Left forelimb (tissue), 1 donor: ENCODE results near the gene MLLT6.

ENCODE experiments used
- DNase-seq: peaks from one replicate; pipeline ENCODE4 v3.0.0-alpha.2; 2018; ENCODE audit warnings: low spot score

The MLLT6 gene

DNA sequence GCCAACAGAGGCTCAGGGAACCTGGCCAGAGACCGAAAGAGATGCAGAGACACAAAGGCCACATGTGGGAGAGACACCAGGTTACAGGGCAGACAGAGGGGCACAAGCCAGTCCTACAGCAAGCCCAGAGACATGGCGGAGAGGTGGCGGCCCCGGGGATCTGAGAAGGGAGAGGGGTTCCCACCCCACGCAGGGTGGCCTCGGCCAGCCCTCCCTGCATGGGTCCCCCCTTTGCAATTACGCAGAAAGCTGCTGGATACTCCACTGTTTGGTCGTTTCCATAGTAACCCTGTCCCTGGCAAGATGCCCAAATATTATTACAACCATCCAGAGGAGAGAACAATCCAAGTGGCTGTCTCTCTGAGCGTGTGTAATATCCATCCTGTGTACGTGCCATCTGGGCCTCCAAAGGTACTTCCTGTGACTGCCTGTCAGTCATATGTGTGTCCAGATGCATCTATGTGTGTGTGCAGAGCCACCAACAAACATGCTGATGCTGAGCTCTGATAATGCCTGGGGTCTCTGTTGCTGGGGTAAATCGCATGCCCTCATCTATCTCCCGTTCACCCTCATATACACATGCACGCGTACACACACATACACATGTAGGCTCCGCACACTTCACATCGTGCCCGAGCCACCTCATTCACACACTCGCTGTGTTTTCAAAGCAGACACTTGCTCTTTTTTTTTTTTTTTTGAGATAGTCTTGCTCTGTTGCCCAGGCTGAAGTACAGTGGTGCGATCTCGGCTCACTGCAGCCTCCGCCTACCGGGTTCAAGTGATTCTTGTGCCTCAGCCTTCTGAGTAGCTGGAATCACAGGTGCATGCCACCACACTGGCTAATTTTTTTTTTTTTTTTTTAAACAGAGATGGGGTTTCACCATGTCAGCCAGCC lies 37.6 kb downstream of the MLLT6 start:
- DNase-seq = peak; percentile 88

DNA sequence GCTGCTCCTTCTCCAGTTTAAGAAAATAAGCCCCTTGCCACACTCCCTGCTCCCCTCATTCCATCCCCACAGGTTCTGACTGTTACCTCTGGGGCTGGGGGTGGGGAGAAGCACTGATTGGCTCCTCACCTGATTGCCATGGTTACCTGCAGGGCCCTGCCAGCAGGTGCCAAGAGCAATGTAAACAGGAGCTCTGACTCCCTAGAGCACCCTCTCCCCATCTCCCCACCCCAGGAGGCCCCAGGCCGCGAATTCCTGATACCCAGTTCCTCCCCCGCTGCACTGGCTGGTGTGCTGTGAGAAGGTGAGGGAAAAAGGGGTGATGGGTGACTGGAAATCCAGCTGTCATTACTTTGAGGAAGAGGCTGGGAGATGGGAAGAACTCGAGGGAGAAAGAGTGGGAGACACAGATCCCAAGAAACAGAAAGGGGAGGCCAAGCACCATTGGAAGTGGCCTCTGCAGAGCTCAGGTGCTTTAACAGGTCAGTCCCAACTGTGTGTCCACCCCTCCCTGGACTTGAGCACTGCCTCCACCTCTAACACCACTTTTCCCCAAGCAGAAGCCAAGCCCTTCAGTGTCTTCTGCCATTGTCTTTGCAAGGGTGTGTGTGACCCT lies 38.6 kb downstream of the MLLT6 start:
- no peak for DNase-seq

DNA sequence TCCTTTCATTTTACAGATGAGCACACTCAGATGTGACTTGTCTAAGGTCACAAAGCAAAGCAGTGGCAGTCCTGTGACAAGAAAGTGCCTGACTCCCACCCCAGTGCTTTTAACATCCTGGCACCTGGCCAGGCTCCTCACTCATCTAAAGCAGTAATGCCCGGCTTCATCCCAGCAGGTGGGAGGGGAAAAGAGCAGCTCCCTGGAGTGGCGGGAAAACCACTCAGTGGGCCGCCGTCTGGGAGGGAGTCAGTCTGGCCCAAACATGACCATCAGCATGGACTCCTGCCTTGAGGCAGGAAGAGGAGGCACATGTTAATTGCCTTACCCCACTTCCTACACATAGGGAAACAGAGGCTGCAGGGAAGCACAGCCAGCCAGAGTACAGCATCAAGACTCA lies 40.5 kb downstream of the MLLT6 start:
- DNase-seq = no peak

DNA sequence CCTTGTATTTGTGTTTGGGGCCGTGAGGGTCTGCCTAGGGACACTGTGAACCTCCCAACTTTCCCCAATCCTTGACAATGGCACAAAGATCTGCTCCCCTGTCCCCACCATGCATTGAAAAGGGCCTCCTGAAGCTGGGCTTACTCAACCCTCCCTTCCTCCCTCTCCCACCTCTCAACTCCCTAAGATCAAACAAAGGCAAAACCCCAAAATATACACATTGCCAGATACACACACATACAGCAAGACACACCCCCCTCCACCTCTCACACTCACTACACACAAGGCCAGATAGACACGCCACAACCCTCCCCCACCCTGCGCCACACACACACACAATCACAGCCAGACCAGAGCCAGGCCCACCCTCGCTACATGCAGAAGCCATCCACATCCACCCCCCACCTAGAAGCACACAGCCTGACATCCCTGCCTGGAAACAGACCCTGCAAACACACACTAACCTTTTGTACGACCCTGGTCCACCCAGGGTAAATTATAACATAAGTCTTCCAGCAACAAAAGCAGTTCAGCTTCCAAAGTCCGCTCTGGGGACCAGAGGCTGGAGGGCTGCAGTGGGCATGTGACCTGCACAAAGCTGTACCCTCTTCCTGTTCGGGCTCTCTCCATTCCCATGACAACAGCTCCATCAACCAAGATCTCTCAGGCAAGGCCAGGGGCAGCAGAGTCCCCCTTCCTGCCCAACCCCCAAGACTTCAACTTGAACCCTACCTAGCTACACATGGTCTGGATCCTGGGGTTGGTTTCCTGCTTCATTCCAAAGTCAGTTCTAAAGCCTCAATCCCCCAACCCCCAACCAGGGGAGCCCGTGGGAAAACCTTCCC lies 41.2 kb downstream of the MLLT6 start:
- no peak for DNase-seq

DNA sequence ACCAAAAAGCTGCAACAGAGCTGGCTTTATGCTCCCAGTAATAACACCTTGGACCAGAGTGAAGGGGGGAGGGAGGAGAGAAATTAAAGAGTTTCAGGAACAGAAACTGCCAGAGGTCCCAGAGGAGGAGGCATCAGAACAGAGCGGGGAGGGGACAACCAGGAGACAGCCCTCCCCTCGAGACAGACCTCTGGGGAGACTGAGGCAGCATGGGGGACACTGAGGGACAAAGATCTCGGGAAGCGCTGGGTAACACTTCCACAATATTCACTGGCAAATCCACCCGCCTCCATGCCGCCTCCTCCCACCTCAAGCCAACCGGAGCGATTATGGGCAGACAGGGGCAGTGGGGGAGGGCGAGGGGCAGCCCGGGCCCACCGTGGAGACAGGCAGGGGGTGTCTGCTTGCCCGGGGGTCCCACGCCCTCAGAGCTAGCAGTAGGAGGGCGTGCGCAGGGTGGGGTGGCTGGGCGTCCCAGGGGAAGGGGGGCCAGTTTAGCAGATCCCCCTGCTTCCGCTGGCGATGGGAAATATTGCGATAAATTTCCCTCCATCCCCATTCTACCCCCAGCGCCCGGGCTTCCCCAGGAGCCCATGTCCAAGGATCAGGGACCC lies 41.9 kb downstream of the MLLT6 start:
- DNase-seq = no peak

DNA sequence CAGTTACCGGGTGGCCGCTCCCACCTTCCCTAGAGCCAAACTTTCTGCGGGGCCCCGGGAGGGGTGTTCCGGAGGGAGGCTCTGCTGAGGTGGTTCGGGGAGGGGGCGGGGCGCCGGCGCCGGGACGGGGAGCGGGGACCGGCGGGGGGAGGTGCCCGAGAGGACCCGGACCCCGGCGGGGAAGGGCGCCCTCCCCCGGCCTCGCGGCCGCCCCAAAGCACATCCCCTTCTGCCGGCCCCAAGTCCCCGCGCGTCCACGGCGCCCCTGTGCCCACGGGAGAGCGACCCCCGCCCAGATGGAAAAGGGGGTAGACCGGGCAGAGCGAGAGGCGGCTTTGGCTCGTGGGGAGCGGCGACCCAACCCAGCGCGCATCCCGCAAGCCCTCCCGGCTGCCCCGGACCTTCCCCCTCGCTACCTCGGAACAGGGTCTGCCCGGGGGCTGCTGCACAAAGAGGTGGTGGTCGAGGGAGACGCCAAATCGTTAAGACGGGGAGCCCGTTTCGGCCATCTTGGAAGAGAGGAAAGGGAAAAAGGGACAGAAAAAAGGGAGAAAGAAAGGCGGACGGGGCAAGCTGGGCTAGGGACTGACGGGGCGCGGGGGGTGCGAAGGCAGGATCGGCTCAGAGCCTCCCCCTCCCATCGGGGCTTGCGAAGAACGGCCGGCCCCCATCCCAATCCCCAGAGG lies 42.5 kb downstream of the MLLT6 start:
- DNase-seq = no peak

DNA sequence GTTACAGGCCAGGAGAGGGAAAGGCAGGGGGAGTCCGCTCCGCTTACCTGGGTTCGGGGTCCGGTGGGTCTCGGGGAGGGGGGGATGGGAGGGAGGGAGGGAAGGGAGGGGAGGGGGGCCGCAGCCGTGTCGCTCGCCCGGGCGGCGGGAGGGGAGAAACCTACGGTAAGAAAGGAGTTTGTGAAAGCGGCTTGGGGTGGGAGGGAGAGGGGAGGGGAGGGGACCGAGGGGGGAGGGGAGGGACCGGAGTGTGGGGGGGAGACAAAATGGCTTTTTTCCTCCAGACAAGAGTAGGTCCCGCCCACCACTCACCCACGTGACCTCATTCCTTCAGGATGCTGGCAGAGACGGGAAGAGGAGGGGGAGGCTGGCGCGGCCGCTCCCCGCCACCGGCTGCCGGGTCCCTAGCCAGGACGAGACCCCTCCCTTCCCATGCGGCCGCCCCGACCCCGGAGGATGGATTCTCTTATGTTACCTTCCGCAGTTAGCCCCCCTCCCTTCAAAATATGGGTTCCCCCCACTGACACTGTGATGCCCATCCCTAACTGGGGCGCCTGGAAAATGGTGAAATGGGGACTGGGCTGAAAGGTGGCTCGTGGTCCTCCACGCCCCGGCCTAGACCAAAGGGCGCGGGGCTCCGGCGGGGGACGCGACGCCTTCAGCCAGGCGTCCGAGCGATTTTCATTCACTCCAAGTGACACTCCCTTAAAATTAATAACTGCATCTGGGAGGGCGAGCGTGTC lies 43.2 kb downstream of the MLLT6 start, which contains the start of gene PCGF2:
PCGF2 (minus strand) TSS at position 188 of the 743 bp plus-strand sequence. CDS start 7,934 bp downstream, outside the sequence.
- peak; percentile 93 for DNase-seq

DNA sequence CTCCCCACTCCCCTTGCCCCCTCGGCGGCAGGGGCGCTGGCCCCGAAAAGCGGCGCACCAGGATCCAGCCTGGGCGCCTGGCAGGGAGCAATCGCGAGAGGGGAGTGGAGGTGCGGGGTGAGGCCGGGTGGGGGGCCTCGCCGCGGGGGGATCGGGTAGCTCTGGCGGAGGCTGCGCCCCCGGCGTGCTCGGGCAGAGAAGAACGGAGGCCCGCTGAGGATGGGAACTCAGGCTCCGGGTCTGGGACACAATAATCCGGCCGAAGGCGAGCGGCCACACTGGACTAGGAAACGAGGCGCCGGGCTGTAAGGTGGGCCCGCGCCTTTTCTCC lies 43.8 kb downstream of the MLLT6 start:
- no peak for DNase-seq

DNA sequence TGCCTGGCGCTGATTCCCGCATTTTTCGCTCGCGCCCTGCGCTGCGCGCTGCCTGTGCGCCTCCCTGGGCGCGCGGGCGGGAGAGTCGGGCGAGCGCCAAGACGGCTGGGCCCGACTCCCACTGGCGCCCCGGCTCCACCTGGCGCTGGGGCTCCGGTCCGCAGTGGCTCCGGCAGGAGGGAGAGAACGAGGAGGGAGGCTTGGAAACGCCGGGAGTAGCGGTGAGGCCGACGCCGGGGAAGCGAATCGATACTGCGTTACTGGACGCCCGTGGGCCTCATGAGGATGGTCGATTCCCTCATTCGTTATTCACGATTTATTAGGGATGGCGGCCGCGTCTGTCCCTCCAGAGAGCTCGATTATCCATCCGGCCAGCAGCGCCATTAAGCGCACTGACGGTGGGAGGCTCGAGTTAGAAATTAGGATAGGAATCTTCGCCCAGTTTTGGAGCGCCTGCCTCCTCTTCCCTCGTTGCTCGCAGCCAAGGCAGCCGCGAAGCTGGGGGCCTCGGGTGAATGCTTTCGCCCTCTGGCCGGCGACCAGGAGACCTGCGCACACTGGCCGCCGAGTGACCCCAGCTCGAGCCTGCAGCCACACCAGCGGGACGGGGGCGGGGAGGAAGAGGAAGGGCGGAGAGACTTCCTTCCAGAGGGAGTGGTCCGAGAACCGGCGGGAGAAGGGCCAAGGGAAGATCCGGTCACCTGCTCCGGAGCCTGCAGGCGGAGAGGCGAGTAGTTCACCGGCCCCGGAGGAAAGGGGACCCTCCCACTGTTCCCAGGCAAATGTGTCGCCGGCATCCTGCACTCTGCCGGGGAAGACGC lies 44.4 kb downstream of the MLLT6 start:
- peak; percentile 92 for DNase-seq

DNA sequence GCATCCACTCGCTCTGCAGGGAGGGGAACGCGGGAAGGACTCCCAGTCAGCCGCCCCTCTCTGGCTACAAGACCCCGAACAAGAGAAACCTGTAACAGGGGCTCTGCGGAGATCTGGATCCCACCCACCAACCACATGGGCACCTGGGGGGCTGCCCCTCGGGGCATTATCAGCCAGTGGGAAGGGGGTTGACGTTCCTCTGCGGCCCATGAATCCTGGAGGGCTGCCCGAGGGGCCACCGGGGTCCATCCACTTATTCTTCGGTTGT lies 44.9 kb downstream of the MLLT6 start:
- DNase-seq = no peak

DNA sequence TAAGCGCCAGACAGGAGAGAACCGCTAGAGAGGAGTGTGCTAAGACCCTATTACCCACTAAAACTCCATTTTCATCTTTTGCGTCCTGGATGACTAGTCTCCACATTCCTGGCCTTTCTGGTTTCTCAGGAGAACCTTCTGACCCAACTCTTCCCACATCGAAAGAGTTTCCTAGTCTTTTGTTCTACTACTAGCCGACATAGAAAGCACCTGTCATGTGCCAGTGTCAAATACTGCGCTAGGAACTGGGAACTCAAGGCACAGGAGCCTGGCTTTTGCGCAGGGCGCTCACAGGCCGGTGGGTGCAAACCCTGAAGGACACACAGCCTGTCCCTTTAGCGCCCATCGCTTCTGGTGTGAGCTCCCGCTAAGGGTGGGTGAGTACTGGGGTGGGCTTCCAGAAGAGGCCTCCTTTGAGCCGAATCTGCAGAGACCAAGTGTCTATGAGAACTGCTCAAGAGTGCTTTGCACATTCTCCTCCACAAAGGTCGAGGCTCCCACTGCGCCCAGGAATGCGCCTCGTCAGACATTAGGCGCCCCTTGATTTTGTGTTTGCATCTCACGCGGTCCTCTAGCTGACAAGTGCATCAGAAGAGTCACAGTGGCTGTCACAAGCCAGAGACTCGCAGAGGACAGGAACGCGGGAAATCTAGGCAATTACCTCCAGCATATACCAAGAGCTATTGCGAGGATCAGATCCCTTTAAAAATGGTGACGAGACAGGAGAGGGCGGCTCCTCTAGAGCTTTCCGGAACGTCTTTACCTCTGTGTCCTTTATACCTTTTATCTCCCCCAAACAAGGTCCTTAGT lies 45.4 kb downstream of the MLLT6 start:
- DNase-seq = no peak

DNA sequence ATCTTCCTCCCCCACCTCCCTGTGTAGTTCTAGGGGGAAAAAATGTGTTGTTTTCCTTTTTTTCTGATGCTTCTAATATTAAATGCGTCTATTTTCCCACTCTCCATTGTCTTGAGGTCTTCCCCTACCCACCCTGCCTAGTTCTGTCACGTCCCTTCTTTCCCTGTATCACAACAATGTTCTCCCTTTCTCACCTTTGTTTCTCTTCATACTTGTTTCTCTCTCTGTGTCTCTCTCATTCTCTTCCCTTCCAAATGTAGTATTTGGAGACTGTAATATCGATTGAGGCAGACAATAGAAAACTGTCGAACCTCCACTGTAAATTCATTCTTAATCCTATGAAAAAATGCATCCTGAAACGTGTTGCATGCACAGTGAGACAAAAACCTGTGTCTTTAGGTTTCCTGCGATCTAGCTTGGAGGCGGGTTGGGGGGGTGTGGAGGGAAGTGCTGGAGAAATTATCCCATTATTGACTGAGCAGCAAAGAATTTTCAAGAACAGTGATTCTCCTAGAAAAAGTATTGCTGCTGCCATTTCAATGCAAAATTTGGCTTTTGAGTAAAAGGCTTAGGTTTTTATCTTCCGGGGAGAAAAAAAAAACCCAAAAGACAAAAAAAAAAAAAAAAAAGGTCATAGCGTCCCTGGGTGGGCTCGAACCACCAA lies 46.2 kb downstream of the MLLT6 start:
- DNase-seq = no peak

DNA sequence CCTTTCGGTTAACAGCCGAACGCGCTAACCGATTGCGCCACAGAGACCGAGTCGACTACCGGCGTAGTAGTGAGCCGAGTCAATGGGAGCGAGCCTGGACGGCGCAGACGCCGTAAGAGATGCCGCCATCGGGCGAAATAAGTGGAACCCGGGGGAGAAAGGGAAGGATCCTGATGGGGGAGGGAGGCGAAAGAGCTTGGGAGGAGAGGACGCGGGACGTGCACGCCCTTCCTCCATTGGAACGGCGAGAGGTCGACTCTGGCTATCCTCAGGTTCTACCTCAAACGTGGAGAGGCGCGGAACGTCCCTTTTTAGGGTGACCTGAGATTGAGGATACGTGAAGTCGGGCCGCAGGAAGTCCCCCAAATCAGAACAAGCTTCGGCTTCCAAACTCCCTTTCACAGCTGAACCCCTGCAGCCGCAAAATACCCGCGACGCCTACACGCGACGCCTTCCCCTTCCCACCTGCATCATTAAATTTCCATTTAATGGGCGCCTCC lies 46.8 kb downstream of the MLLT6 start:
- DNase-seq = peak; percentile 91

DNA sequence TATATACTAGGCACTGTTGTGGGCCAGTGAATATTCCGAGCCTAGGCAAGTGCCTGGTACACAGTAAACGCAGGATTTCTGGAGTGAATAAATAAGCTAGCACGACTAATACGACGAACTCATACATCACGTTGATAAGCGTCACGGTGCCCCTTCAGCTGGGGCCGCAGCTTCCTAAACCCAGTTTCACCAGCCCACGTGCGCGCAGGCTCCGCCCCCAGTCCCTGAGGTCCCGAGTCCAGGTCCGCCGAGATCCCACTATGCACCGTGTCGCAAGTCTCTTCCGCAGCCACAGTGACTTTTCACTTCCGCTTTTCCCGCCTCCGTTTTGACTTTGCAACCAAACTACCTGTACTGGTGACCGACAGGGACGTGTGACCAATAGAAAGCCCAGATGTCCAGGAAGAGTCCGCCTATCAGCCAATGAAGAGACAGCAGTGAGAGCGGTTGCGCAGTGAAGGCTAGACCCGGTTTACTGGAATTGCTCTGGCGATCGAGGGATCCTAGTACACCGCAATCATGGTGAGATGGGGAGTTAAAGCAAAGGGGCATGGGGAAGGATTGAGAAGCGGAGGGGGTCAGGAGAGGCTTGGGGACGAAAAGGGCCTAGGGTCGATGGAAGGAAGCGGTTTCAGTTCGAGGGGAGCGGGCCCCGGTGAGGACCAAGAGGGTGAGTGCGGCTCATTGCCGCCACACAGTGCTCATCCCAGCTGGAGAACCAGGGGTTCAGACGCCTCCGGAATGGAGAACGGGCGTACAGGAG lies 47.4 kb downstream of the MLLT6 start, which contains the start of gene PSMB3:
PSMB3 (plus strand) TSS at position 434 of the 763 bp plus-strand sequence; CDS start at position 520, 86 bp downstream.
- peak; percentile 95 for DNase-seq

DNA sequence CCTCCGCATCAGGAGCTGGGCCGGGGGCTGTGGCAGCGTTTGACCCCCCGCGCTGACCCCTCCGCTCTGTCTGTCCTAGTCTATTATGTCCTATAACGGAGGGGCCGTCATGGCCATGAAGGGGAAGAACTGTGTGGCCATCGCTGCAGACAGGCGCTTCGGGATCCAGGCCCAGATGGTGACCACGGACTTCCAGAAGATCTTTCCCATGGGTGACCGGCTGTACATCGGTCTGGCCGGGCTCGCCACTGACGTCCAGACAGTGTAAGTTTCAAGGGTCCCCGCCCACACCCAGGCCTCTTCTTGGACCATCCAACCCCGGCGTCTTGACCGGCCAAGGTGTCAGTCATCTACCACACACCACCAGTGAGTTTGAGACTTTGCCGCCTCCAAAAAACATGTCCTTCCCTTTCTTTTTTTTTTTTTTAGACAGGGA lies 48.0 kb downstream of the MLLT6 start:
- no peak for DNase-seq

DNA sequence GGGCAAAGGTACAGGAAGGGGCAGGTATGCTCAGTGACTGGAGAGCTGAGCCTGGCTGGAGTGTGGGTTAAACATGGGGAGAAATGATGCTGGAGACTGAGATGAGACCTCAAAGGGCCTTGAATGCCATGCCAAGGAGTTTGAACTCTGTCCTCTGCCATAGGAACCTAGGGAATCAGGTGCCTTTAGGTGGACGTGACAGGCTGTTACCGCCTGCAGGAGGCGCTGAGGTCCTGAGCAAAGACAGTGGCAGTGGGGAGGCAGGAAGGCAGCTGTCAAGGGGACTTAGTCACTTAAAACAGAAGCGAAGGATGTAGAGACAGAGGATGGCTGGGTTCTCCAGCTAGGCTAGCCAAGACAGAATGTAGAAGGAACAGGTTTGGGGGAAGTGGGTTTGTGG lies 56.5 kb downstream of the MLLT6 start:
- no peak for DNase-seq

DNA sequence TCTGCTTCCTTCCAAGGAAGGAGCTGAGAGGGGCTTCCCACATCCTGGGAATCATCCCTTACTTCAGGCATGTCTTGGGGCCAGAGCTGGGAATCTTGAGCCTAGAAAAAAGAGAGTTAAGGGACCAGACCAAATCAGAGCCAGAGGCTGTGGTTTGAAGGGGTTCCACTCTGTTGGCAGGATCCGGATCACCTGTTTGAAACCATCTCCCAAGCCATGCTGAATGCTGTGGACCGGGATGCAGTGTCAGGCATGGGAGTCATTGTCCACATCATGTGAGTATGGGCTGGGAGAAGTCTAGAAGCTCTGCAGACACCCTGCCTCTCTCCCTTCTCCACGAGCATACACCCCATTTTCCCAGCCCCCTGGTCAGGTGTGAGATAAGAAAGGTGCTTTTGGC lies 57.2 kb downstream of the MLLT6 start:
- DNase-seq = no peak

DNA sequence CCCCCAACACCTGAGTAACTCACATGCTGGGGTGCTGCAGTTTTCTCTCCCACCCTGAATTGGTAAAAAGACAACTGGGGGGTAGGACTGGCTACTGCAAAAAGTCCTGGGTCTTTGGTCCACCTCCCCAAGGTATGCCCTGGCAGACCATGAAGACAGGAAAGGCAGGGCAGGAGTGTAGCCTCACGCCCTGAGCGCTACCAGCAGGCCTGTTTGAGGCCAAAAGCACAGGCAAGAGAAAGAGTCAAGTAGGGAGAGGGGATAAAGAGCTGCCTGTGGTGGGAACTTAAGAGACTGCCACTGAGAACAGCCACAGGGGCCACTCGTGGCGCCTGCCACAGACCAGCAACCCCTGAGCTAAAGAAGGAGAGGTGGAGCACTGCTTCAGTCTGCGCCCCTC lies 61.3 kb downstream of the MLLT6 start:
- DNase-seq = no peak
